NCI-H524 (cell line): ENCODE measurements around the gene NRXN3.
"Not testable (repeated sequence)": the region's sequence is repeated elsewhere in the genome, so short reads cannot be mapped to it uniquely, and the experiment has no call there.

Source experiments
- DNase-seq, 2 experiments: peaks; one replicate each; lab custom pipeline; 2025; lab: John Stamatoyannopoulos, UW

Gene NRXN3

GRCh38 chr14:78403278-78403815 is 233.2 kb downstream of the NRXN3 start:
- DNase-seq, result peak in 1 of 2 experiments; percentile 42

GRCh38 chr14:78405079-78405856 is 235.1 kb downstream of the NRXN3 start:
- peak; percentile 91 to 97 for DNase-seq

DNA sequence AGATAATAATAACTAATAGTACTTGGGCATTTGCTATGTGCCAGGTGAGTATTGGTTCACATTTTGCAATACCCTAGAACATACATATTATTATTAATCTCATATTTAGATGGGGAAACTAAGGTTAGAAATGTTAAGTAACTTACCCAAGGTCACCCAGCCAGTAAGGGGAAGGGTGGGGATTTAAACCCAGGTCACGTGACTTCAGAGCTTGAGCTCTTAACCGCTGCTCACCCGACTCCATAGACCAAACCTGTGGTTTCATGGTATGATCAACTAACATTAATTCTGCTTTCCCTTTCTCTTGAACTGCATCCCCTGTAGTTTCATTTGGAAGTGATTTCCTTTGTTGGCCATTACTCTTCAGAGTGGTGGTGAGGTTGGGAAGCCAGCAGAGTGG is 242.3 kb downstream of the NRXN3 start:
- no peak for DNase-seq

DNA sequence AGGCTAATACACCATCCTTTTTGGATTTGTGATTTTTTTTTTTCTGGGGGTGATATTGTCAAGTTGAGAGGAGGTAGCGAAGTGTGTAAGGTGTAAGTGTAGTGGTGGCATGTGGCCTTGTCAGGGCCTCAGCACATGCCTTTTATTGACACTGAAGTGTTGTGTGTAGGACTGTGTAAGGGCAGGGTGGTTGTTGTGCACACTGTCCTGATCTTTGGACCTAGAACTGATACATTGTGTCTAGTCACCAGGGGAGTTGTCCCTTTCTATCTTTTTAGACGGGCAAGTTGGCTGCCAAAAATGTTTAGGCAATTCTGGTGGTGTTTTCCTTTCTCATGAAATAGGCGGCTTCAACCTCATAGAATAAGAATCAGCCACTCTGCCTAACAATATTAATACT is 244.0 kb downstream of the NRXN3 start:
- no peak for DNase-seq

- DNase-seq, result no peak
Observed at GRCh38 chr14:78417532-78417931, 247.4 kb downstream of the NRXN3 start.

- no peak for DNase-seq
Observed at GRCh38 chr14:78424311-78424710, 254.1 kb downstream of the NRXN3 start.

GRCh38 chr14:78425330-78425729 is 255.2 kb downstream of the NRXN3 start:
- DNase-seq, result peak; percentile 46 to 81

- no peak for DNase-seq
Observed at GRCh38 chr14:78425782-78426181, 255.6 kb downstream of the NRXN3 start.

DNA sequence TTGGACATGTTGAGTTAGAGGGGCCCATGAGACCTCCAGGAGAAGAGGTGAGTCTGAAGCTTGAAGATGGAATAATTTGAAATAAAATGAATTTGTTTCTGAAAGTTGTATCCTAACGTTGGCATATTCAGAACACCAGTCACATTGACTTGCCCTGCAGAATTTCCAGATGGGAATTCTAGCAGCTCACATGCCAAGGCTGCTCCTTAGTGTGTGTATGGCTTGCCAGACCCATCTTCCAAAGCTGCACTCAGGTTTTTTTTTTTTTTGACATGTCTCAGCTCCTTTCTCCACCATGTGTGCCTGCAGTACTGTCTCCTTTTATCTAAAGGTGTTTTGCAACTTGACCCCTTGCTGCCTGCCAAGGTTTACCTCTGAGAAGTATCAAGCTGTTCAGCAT is 261.9 kb downstream of the NRXN3 start:
- no peak for DNase-seq

DNA sequence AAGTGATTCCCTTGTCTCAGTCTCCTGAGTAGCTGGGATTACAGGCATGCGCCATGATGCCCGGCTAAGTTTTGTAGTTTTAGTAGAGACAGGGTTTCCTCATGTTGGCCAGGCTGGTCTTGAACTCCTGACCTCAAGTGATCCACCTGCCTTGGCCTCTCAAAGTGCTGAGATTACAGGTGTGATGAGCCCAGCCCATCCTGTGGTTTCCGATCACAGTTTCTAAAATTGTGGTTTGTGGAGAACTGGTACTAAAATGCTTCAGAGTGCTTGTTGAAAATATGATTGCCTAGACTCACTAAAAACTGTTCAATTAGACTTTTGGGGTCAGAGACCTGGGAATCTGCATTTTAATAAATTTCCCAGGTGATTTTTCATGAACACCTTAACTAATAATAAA is 267.3 kb downstream of the NRXN3 start:
- DNase-seq, result not testable (repeated sequence)

DNA sequence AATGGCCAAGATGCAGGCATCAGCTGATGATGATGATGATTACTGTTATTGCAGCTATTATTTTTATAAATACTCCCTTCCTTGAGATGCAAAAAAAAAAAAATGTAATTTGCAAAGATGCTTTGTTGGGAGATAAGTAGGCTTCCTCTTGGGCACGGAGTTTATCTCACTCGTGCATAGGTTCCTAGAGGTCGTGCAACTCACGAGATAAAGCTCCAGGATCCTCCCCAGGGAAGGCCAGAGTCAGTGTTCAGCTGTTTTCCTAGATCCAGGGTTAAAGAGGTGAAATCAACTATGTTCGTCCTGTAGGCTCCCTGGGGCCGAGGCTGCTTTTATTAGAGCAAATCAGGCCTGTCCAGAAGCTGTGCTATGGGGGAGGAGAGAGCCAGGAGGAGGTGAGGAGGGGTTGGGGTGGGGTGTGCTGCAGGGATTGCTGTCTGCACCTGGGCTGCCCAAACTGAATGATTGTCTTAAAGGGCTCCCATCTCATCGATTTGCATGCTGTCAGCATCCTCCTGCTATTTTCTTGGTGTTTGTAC is 270.3 kb downstream of the NRXN3 start:
- peak in 1 of 2 experiments; percentile 35 for DNase-seq

DNA sequence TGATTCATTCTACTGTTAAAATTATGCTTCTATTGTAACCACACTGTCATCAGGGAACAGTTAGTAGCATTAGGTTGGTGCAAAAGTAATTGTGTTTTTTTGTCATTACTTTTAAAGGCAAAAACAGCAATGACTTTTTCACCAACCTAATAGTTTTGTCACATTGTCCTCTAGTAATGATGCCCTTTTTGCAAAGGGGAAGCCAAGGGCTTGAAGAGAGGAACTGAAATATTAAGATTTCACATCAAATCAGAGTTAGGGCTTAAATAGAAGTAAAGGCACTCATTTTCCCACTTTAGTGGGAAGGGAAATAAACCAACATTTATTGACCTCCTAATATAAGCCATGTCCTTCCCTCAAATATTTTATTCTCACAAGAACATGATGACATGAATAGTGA is 273.7 kb downstream of the NRXN3 start:
- no peak for DNase-seq

DNA sequence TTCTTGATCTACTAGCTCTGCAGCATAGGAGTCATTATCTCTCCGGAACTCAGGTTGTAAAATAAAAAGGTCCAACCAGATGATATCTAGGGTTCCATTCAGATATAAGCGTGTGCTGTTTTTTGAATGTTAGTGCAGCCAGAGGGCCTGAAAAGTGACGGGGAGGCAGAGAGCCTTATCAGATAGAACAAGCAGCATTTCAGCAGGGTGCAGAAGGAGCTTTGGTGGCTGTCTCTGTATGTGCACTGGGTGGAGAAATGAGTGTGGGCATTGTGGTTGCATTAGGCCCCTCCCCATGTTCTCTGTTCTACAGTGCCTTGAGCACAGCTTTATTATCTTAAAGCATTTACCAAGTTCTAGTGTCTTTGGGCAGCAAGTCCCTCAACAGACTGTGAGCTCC is 275.1 kb downstream of the NRXN3 start:
- no peak for DNase-seq

GRCh38 chr14:78446807-78447206 is 276.6 kb downstream of the NRXN3 start:
- no peak for DNase-seq

DNA sequence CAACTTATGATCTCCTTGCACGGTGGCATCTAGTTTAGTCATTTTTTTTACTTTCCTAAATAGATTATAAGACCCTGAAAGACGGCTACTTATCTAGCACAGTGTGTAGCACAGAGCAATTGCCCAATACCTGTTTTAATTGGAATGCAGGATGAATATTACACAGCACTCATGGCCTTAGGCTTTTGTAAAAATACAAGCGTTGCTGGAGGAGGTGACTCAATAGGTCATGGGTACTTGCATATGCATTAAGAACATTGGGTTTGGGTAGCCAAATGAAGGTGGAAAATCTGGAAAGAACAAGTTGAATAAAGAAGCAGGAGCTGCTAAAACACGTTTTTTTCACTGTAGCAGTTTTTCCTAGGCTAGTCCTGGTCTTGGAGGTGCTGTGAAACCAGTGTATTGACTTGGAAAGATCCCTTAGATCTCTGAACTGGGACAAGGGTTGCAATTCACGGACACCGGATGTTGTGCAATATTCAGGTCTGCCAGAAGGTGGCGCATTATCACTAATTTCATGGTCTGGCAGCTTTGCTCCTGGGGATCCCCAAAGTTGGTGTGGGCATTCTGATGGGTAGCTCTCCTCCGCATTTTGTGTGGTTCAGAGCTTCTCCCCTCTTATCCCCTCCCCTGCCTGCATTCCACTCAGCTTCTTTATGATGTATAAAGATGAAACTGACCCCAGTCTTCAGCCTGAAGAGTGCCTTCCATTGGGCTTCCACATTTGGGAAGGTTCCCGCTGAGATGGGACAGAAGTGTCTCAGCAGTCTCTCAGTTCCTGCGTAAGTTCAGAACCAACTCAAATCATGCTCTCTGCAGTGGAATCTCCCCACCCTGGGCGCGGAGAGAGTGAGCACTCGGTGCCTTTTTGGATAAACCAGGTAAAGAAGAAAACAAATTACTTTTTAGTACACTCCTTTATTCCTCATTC is 278.3 kb downstream of the NRXN3 start:
- DNase-seq, result peak; percentile 38 to 70

- no peak for DNase-seq
Observed at GRCh38 chr14:78450669-78451318, 280.6 kb downstream of the NRXN3 start.

GRCh38 chr14:78451319-78451695 is 281.1 kb downstream of the NRXN3 start:
- DNase-seq, result no peak

- DNase-seq, result no peak
Observed at GRCh38 chr14:78455896-78456435, 285.8 kb downstream of the NRXN3 start.

DNA sequence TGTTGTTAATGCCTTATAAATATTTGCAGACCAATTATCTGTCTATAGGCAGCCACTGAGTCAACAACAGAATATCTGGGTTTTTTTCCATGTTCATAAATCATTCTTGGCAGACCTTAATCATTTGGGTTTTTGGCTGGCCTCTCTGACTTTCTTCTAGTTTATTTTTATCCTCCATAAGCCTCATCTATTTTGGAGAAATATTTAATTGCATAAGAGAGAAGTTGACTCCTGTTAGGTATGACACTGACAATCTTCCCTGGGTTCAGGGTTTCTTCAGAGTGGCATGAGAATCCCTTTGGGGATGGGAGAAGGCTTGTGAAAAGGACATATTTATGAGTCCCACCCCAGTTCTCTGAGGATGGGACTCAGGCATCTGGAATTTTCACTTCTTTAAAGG is 299.8 kb downstream of the NRXN3 start:
- no peak for DNase-seq

DNA sequence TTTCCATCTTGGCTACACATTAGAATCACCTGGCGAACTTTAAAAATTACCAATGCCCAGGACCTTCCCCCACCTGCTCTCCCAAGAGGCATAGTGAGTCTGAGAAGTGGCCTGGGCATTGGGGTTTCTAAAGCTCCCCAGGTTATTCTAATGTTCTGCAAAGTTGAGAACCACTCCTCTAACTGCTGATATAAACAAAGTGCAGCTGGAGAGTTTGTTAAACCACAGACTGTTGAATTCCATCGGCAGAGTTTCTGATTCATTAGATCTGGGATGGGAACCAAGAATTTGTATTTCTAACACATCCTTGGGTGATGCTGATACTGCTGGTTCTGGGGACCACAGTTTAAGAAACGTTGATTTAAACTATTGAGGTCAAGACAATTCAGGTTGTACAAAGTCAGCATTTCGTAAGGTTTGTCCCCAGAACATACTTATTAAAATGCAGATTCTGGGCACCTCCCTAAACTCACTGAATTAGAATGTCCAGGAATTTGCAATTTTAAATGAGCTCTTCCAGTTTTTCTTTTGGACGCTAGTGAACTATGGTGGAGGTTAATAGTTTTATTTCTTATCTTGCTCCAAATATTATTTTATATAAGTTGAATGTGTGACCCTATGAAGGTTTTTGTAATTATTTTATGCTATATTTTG is 309.1 kb downstream of the NRXN3 start:
- DNase-seq, result no peak

- DNase-seq, result no peak
Observed at GRCh38 chr14:78484028-78484427, 313.9 kb downstream of the NRXN3 start.
